ENCODE measurements around the gene SERTM2.
A peak's percentile ranks its signal among the peaks of the same experiment; 100 is the strongest.

SERTM2 gene

DNA sequence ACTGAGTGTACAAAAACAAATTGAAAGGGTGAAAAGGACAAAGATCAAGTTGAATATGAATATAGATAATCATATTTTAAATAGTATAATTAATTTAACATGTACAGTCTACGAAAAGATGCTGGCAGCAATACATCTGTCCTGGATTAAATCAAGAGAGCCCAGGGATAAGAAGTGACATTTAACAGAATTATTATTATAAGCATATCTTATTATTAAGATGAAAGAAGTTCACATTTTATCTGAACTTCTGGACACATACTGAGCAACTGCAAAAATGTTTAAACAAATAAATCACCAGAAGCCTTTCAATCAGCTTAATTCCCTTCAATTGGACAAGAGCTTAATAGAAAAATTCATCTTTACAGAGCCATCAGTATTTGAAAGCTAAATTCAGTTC lies 50.4 kb downstream of the SERTM2 start:
- no peak for DNase-seq

DNA sequence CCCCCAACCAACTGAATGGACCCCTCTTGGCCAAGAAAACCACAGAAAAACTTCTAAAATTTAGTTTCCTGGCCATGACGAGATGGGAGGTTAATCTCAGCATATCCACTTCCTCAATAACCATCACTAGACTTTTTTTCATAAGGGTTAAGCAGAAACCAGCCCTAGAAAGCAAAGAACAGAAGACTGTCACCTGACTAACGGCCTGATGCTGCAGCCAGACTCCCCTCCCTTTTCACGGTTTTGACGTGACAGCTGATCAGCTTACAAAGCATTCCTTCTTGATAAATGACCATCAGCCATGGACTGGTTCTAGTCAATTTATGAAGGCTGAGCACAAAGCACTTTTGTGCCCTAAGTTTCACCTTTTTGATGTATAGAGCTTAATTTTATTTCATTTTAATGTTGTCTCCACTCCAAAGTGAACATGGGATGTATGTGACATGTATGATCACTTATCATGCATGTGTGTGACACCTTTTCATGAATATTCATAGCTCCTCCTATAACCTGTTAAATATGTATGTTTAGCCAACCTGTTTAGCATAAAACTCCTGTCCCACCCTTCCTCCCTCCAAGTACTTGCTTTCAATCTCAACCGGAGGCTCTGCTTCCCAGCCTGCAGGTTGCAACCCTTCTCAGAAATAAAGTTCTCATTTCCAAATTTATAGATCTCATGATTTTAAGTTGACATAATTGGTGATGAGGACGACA lies 56.3 kb downstream of the SERTM2 start:
- DNase-seq, result no peak

DNA sequence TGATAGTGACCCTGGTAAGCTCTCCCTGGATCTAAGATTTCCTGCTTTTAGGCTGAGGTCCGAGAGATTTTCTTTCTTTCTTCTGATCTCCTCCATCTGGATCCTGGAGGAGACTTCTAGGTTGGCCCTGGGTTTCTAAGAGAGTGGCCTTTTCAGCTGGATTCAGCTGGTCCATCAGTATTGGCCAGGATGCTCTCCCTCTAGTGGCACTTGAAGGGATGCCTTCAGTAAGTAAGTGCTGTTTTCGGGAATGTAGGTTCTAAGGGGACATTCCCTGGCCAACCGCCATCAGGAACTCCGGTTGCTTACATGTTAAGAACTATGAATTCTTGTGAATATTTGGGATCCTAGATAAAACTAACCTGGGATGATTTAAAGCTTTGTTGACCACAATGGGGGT lies 56.9 kb downstream of the SERTM2 start:
- DNase-seq, result peak in 1 of 2 experiments; percentile 59

DNA sequence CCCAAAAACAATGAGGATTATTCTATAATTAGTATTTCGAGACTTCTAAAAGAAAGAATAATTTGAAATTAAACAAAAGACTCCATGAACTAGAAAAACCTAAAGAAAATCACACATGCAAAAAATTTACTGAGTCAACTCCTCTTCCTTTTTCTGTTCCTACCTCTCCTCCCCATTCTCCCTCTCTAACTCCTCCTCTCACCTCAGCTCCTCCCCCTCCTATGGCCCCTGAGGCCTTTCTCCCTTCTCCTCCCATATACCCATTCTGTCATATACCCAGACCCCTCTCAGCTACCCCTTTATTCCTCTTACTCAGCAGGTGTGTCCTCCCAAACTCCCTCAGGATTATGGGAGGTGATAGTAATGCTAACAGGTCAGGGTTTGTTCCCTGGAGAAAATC lies 57.4 kb downstream of the SERTM2 start:
- no peak for DNase-seq
